Bronchial epithelial cell (primary cell): ENCODE data around the gene UCN3. TPM values are rescaled to one million over a fixed set of nuclear protein-coding genes. Genes with fewer than 3 reads are reported as not detected.

Experiments used
- DNase-seq: peaks from one replicate; pipeline ENCODE4 v3.0.0-alpha.2; 2010; ENCODE audit warnings: low read depth
- FAIRE-seq: peaks from 2 replicates; lab custom pipeline; 2011; peaks lifted over from hg19 to GRCh38; lab: Jason Lieb, UNC
- H3K27me3 ChIP-seq: 2 replicates; pipeline ENCODE4 v1.5.1; 2011; ENCODE audit warnings: low read length; ENCODE audit not compliant: control insufficient read depth, insufficient read depth
- H3K36me3 ChIP-seq: 2 replicates; pipeline ENCODE4 v1.5.1; 2011; ENCODE audit warnings: low read length; ENCODE audit not compliant: control insufficient read depth, insufficient read depth
- H3K4me3 ChIP-seq: 2 replicates; pipeline ENCODE4 v1.5.1; 2011; ENCODE audit warnings: mild to moderate bottlenecking, low read depth, low read length, control low read depth
- CTCF ChIP-seq: IDR thresholded peaks from 2 replicates; pipeline ENCODE4 v1.5.1; 2011; ENCODE audit warnings: mild to moderate bottlenecking, moderate library complexity, low read length, control low read depth, inconsistent platforms; ENCODE audit not compliant: insufficient read depth, severe bottlenecking
- total RNA-seq: library from RNA; depleted of rRNA; stranded (reverse); fragments of >200 nt; gene quantifications from 2 replicates; pipeline ENCODE4 v1.2.1, GENCODE V29; 2014

Gene UCN3
- total RNA-seq, 1 donor from 2014 or later, result not detected

GRCh38 chr10:5381187-5381586 lies 16.4 kb downstream of the UCN3 start:
- DNase-seq (no peak), FAIRE-seq (peak; percentile 99)
- H3K27me3 ChIP-seq, result no peaks in the 10 kb centered on the region
- no peaks in the 10 kb centered on the region for H3K36me3 ChIP-seq
- no peak for TF ChIP-seq CTCF
- H3K4me3 ChIP-seq, result no peak overlapping the region

GRCh38 chr10:5385224-5385623 lies 20.5 kb downstream of the UCN3 start:
- no peak for TF ChIP-seq CTCF
- DNase-seq (no peak), FAIRE-seq (no peak)
- Histone ChIP-seq H3K27me3 (no peaks in the 10 kb centered on the region), H3K4me3 (no peak overlapping the region), H3K36me3 (no peaks in the 10 kb centered on the region)

GRCh38 chr10:5387169-5387568 lies 22.4 kb downstream of the UCN3 start:
- DNase-seq, result no peak
- no peak for TF ChIP-seq CTCF
- no peak for FAIRE-seq
- Histone ChIP-seq H3K4me3 (no peak overlapping the region), H3K27me3 (no peaks in the 10 kb centered on the region), H3K36me3 (no peaks in the 10 kb centered on the region)

GRCh38 chr10:5390607-5391205 lies 25.9 kb downstream of the UCN3 start:
- no peaks in the 10 kb centered on the region for H3K36me3 ChIP-seq
- no peak overlapping the region for H3K4me3 ChIP-seq
- DNase-seq (no peak), FAIRE-seq (no peak)
- no peak for TF ChIP-seq CTCF
- no peaks in the 10 kb centered on the region for H3K27me3 ChIP-seq

- no peak for FAIRE-seq
- no peak for TF ChIP-seq CTCF
- H3K4me3 ChIP-seq, result no peak overlapping the region
Observed at GRCh38 chr10:5391790-5392189, 27.0 kb downstream of the UCN3 start.

GRCh38 chr10:5393529-5393928 lies 28.8 kb downstream of the UCN3 start:
- FAIRE-seq (no peak), DNase-seq (no peak)
- Histone ChIP-seq H3K4me3 (no peak overlapping the region), H3K27me3 (no peaks in the 10 kb centered on the region), H3K36me3 (no peaks in the 10 kb centered on the region)
- no peak for TF ChIP-seq CTCF

More at GRCh38 chr10:5391790-5392189, 27.0 kb downstream of the UCN3 start:
- H3K27me3 ChIP-seq, result no peaks in the 10 kb centered on the region
- DNase-seq, result no peak
- no peaks in the 10 kb centered on the region for H3K36me3 ChIP-seq
